Measurements from ENCODE around the gene ROR1.

The ROR1 gene

DNA sequence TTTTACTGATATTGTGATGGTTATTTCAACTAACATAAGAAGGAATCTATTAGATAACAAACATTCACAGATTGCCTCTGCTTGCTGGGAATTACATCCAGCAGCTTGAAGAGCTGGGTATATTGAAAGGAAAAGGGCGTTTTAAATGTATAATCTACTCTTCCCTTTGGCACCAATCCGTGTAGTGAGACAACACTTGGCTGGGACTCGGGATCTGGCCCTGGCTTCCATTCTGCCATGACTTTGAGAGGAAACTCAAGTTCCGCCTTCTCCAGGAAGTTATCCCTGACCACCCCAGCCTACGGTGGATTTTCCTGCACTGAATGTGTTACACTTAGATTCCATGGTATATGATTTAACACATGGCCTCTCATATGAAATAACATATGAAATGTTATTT is 342.7 kb downstream of the ROR1 start:
- no peak overlapping the region for H3K4me3 ChIP-seq (ENCODE audit: low read depth, low read length)

DNA sequence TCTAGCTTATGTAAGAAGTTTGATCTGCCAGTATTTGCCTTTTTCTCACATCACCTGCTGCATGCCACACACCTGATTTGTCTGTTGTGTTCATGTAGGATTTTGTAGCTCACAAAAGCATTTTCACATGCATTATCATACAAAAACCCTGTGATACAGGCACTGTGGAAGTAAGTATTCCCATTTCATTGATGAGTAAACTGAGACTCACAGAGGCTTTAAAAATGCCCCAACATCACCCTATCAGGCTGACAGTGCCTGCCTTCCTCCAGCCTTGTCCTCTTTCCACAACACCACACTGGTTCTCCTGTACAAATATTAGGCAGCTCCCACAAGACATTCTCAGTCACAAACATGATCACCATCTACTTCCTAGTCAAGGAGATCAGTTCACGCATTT is 343.7 kb downstream of the ROR1 start:
- no peak overlapping the region for H3K4me3 ChIP-seq (ENCODE audit: low read depth, low read length)

GRCh38 chr1:64121766-64122385 is 348.1 kb downstream of the ROR1 start:
- H3K4me3 ChIP-seq (ENCODE audit: low read depth, low read length) = no peak overlapping the region

- H3K4me3 ChIP-seq (ENCODE audit: low read depth, low read length) = no peak overlapping the region
Observed at GRCh38 chr1:64122588-64122987, 348.8 kb downstream of the ROR1 start.

DNA sequence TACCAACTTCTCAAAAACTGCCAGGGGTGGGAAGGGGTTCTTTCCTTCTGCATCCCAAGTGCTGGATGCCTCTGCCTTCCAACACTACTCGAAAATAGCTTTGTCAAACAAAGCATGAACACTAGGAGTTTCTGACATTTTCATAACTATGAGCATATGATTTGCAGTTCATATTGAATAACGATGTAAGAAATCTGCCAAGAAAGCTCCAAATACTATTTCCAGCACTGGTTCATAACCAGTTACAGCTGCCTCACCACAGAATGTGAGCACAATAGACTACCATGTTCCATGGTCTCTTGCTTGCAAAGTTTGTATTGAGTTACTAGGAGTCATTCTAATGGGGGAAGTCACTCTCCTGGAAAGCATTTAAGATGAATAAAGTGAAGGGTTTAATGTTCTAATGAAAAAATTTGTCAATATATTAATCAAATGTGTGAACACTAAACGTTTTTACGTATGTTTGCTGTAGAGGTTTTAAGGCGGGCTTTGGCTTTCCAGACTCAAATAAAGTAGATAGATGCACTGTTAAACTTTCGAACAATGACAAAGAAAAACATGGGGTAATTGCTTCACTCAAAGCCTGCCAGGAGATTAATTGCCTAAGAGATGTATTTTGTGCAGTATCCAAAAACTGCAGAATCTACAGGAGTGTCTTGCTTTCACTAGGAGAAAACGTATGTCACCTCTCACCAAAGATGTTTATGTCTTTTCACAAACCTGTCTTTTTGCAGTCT is 351.1 kb downstream of the ROR1 start:
- no peak overlapping the region for H3K4me3 ChIP-seq (ENCODE audit: low read depth, low read length)

DNA sequence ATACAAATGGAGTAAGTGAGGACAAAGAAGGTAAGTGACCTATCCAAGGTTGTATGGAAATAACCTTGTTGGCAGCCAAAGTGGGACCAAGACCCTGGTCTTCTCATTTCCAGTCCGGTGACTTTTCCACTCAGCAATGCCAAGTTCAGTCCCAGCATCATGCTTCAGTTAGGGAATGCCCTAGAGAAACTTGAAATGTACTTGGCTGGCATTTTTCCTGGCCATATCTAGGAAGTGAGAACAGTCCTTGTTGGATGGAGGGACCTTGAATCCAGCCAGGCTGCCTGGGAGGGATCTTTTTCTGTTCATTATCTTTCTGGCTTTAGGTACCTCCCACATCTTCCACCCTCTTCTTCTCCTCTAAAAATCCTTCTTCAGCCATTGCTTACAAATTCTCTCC is 352.8 kb downstream of the ROR1 start:
- no peak overlapping the region for H3K4me3 ChIP-seq (ENCODE audit: low read depth, low read length)

GRCh38 chr1:64127297-64127696 is 353.5 kb downstream of the ROR1 start:
- no peak overlapping the region for H3K4me3 ChIP-seq (ENCODE audit: low read depth, low read length)

- no peak overlapping the region for H3K4me3 ChIP-seq (ENCODE audit: low read depth, low read length)
Observed at GRCh38 chr1:64129701-64130100, 355.9 kb downstream of the ROR1 start.

DNA sequence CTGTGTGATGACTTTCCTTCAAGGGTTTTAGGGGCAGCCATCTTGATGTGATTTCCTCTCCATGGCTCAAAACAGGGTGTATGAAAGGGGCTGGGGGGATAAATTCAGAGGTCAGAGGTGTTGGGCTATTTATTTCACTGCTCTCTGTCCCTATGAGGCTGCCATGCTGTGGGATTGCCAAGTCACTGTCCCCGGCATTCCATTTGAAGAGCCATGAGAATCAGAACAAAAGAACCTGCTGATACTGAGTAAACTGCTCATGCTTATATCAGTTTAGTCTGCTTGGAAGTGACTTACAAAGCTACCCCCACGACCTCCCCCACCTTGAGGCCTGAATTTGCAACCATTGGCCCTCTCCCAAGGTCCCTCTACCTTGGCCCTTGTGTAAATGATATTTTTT is 357.3 kb downstream of the ROR1 start:
- no peak overlapping the region for H3K4me3 ChIP-seq (ENCODE audit: low read depth, low read length)

GRCh38 chr1:64133036-64133435 is 359.2 kb downstream of the ROR1 start:
- no peak overlapping the region for H3K4me3 ChIP-seq (ENCODE audit: low read depth, low read length)

- H3K4me3 ChIP-seq (ENCODE audit: low read depth, low read length) = no peak overlapping the region
Observed at GRCh38 chr1:64135462-64136223, 361.8 kb downstream of the ROR1 start.

- no peak overlapping the region for H3K4me3 ChIP-seq (ENCODE audit: low read depth, low read length)
Observed at GRCh38 chr1:64136296-64136695, 362.5 kb downstream of the ROR1 start.

DNA sequence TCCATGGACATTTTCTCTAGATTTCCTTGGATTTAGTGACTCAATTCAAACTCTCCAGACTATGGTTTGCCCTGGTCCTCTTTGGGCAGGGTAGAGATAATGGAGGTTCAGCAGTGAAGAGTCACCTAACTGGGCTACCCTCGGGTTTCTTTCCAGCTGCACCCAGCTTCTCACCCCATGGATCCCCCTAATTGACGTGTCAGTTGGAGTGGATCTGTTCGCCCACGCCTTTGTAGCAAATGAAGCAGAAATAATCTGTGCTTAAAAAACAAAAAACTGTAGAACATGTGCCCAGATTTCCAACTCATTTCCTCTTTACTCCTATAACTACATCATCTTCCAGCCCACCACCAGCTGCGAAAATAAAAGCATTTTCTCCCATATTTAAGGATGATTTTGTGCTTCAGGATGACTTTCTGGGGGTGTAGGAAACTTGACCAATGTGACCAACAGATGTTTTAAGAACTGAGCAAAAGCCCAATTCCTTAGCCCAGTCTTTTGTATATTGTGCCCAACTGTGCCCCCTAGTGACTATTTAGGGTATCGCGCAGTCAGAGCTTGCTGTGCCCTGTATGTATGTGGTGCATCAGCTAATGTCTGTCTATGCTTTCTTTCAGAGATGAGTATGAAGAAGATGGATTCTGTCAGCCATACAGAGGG is 363.1 kb downstream of the ROR1 start:
- H3K4me3 ChIP-seq (ENCODE audit: low read depth, low read length) = no peak overlapping the region

DNA sequence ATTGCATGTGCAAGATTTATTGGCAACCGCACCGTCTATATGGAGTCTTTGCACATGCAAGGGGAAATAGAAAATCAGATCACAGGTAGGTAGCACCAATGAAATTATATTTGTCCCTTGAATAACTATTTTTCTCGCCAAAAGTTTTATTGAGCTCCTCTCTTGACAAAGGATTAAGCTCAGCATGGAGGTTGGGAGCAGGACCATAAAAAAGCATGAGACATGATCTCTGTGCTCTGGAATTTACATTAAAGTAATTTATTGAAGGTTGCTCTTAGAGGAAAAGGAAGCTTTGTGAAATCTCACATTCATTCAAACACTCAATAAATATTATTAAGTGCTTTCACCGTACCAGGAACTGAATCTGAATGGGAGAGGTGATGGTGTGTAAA is 363.6 kb downstream of the ROR1 start:
- no peak overlapping the region for H3K4me3 ChIP-seq (ENCODE audit: low read depth, low read length)

DNA sequence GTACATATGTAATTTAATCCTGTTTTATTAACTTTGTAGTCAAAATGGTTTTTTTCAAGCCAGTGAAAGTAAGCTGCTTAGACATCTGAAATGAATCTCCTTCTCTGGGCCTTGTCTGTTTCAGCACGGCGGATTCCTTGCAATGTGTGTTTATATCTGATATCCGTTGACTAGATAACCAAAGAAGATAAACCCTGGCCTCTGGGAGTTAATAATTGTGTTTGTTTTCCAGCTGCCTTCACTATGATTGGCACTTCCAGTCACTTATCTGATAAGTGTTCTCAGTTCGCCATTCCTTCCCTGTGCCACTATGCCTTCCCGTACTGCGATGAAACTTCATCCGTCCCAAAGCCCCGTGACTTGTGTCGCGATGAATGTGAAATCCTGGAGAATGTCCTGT is 366.1 kb downstream of the ROR1 start:
- no peak overlapping the region for H3K4me3 ChIP-seq (ENCODE audit: low read depth, low read length)

- H3K4me3 ChIP-seq (ENCODE audit: low read depth, low read length) = no peak overlapping the region
Observed at GRCh38 chr1:64140596-64140995, 366.8 kb downstream of the ROR1 start.

GRCh38 chr1:64147045-64147724 is 373.4 kb downstream of the ROR1 start:
- no peak overlapping the region for H3K4me3 ChIP-seq (ENCODE audit: low read depth, low read length)

DNA sequence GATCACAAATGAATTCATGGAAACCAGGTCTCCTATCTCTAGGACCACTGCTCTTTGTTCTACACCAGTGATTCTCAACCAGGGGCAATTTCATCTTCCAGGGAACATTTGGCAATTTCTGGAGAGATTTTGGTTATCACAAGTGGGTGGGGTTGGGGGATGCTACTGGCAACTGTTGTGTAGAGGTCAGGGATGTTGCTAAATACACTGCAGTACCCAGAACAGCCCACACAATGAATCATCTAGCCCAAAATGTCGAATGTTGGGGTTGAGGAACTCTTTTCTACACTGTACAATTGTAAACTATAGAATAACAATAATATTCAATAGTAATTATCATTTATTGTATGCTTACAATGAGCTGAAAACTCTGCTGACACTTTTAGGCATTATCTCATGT is 373.9 kb downstream of the ROR1 start:
- H3K4me3 ChIP-seq (ENCODE audit: low read depth, low read length) = no peak overlapping the region

DNA sequence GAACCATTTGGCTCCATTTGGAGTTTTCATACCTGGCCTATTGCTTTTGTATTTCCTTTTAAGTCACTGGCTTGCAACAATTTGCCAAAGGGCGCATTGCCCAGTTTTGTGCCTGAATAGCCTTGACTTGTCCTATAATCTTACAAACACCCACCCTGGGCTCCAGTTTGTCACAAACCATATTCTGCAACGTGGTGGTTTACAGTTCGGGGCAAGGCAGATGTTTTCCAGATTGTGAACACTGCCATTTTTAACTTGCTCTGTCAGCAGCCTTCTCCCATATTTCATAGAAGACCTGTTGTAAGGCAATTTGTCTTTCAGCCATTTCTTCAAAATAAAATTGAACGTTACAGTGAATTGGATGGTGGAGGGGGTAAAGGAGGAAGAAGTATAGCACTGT is 376.4 kb downstream of the ROR1 start:
- no peak overlapping the region for H3K4me3 ChIP-seq (ENCODE audit: low read depth, low read length)

- no peak overlapping the region for H3K4me3 ChIP-seq (ENCODE audit: low read depth, low read length)
Observed at GRCh38 chr1:64150729-64151230, 377.0 kb downstream of the ROR1 start.

- no peak overlapping the region for H3K4me3 ChIP-seq (ENCODE audit: low read depth, low read length)
Observed at GRCh38 chr1:64155278-64155677, 381.5 kb downstream of the ROR1 start.
